Panc1 (cell line): ENCODE measurements around the gene AMBRA1. TPM values are rescaled to one million over a fixed set of nuclear protein-coding genes. Genes with fewer than 3 reads are reported as not detected.

Experiments
- ATAC-seq: fragments of 200-7000 bp; cut with Tn5 transposase; 2 replicates; pipeline ENCODE4 v1.9.1; 2020; ENCODE audit warnings: mild to moderate bottlenecking, moderate library complexity
- BruUV-seq: library from RNA; stranded (reverse); fragments of 400-500 nt; replicated peaks from 2 replicates; lab custom pipeline; 2021; lab: Mats Ljungman, UMichigan
- CTCF ChIA-PET: fragments of 300-600 bp; sonication (Branson Sonifier 250); formaldehyde crosslinking; loops from one replicate; lab custom pipeline; 2022; ENCODE audit warnings: antibody characterized with exemption; lab: Charles Lee
- POLR2A ChIA-PET: fragments of 300-600 bp; sonication (Branson Sonifier 250); formaldehyde crosslinking; loops from one replicate; lab custom pipeline; 2022; ENCODE audit warnings: antibody characterized with exemption; lab: Charles Lee
- DNase-seq: peaks from one replicate; pipeline ENCODE4 v3.0.0-alpha.2; 2010; ENCODE audit warnings: low read depth, low spot score
- H3K27ac ChIP-seq: 2 replicates; pipeline ENCODE4 v1.5.1; 2011; ENCODE audit warnings: mild to moderate bottlenecking, low read length, inconsistent platforms
- H3K27me3 ChIP-seq: fragments of 200-500 bp; sonication (Bioruptor generic); 2 replicates; pipeline ENCODE4 v1.6.0; 2014; ENCODE audit warnings: low read length, inconsistent platforms; ENCODE audit not compliant: control insufficient read depth, insufficient read depth
- H3K36me3 ChIP-seq: fragments of 200-500 bp; sonication (Bioruptor generic); 2 replicates; pipeline ENCODE4 v1.5.1; 2014; ENCODE audit warnings: inconsistent platforms, mild to moderate bottlenecking, low read length, moderate library complexity; ENCODE audit not compliant: control insufficient read depth, insufficient read depth
- H3K4me1 ChIP-seq: 2 replicates; pipeline ENCODE4 v1.5.1; 2011; ENCODE audit warnings: inconsistent platforms, mild to moderate bottlenecking, low read length, moderate library complexity; ENCODE audit not compliant: control insufficient read depth, insufficient read depth
- H3K4me3 ChIP-seq, 2 experiments: 2 replicates each; pipeline ENCODE4 v1.5.1; 2011 to 2012; ENCODE audit warnings: low read depth in 2 of 2, low read length in 2 of 2, mild to moderate bottlenecking in 2 of 2, inconsistent platforms in 1 of 2, moderate library complexity in 1 of 2
- H3K9me3 ChIP-seq: fragments of 200-500 bp; sonication (Bioruptor generic); 2 replicates; pipeline ENCODE4 v1.5.1; 2014; ENCODE audit warnings: low read depth, mild to moderate bottlenecking, inconsistent platforms, low read length, moderate library complexity; ENCODE audit not compliant: control insufficient read depth, insufficient read depth
- CTCF ChIP-seq: fragments of 450-650 bp; IDR thresholded peaks from 2 replicates; pipeline ENCODE4 v1.5.1; 2017; ENCODE audit warnings: mild to moderate bottlenecking
- POLR2AphosphoS5 ChIP-seq: IDR thresholded peaks from 2 replicates; pipeline ENCODE4 v1.6.1; 2012; ENCODE audit warnings: mild to moderate bottlenecking, low read depth, low read length, moderate library complexity
- SIN3A ChIP-seq: IDR thresholded peaks from 2 replicates; pipeline ENCODE4 v1.6.1; 2012; ENCODE audit warnings: low read depth, mild to moderate bottlenecking, low read length, moderate library complexity, borderline replicate concordance; ENCODE audit not compliant: insufficient read depth
- TCF7L2 ChIP-seq: IDR thresholded peaks from 2 replicates; pipeline ENCODE4 v1.6.1; 2011; ENCODE audit warnings: mild to moderate bottlenecking, low read depth, low read length, inconsistent platforms
- in situ Hi-C: cut with HindIII; loops from 2 replicates; pipeline ENCODE4 v1.10.0; 2016; ENCODE audit warnings: low sequenced_read_pairs, low pct_unique_long_range_greater_than_20kb
- intact Hi-C: fragments of 100-400 bp; cut with micrococcal nuclease; formaldehyde crosslinking; loops from one replicate; pipeline ENCODE4 v1.10.0; 2022; ENCODE audit not compliant: unreplicated experiment
- total RNA-seq: library from RNA; stranded (reverse); gene quantifications from one replicate; pipeline ENCODE4 v1.2.1, GENCODE V29; 2021; ENCODE audit not compliant: unreplicated experiment
- TF ChIP-seq, protein P1 (sequence below), 2 experiments: IDR thresholded peaks; 2 replicates each; pipeline ENCODE4 v1.6.1; 2011 to 2012; ENCODE audit warnings: low read depth in 2 of 2, control low read depth in 1 of 2, low read length in 1 of 2, mild to moderate bottlenecking in 1 of 2, moderate library complexity in 1 of 2; ENCODE audit not compliant: insufficient read depth in 1 of 2

The AMBRA1 gene
- total RNA-seq, 1 experiment from 2014 or later, result 40.0 TPM

GRCh38 chr11:46497498-46497897, 96.3 kb downstream of the AMBRA1 start:
- in situ Hi-C loops, result no loop called here
- H3K4me1 ChIP-seq, result no peaks in the 10 kb centered on the region
- no peak for TF ChIP-seq CTCF
- no peak for TF ChIP-seq POLR2AphosphoS5
- no peak for TF ChIP-seq TCF7L2
- no peak for TF ChIP-seq SIN3A
- TF ChIP-seq, protein P1, sequence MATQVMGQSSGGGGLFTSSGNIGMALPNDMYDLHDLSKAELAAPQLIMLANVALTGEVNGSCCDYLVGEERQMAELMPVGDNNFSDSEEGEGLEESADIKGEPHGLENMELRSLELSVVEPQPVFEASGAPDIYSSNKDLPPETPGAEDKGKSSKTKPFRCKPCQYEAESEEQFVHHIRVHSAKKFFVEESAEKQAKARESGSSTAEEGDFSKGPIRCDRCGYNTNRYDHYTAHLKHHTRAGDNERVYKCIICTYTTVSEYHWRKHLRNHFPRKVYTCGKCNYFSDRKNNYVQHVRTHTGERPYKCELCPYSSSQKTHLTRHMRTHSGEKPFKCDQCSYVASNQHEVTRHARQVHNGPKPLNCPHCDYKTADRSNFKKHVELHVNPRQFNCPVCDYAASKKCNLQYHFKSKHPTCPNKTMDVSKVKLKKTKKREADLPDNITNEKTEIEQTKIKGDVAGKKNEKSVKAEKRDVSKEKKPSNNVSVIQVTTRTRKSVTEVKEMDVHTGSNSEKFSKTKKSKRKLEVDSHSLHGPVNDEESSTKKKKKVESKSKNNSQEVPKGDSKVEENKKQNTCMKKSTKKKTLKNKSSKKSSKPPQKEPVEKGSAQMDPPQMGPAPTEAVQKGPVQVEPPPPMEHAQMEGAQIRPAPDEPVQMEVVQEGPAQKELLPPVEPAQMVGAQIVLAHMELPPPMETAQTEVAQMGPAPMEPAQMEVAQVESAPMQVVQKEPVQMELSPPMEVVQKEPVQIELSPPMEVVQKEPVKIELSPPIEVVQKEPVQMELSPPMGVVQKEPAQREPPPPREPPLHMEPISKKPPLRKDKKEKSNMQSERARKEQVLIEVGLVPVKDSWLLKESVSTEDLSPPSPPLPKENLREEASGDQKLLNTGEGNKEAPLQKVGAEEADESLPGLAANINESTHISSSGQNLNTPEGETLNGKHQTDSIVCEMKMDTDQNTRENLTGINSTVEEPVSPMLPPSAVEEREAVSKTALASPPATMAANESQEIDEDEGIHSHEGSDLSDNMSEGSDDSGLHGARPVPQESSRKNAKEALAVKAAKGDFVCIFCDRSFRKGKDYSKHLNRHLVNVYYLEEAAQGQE (IDR thresholded peaks at IDR 0.05; ENCODE audit: insufficient read depth in 1 of 2, low read depth in 2 of 2, low read length in 1 of 2), result no peak
- BruUV-seq, result no TSS peak
- no peaks in the 10 kb centered on the region for H3K9me3 ChIP-seq
- ChIA-PET POLR2A (no interaction called here), CTCF (no interaction called here)
- no peaks in the 10 kb centered on the region; the same call in 1 of the 2 replicates for H3K36me3 ChIP-seq
- no peak for ATAC-seq
- H3K27me3 ChIP-seq, result no peaks in the 10 kb centered on the region
- no peak for DNase-seq
- no peak overlapping the region for H3K4me3 ChIP-seq
- intact Hi-C loops, result no loop called here
- H3K27ac ChIP-seq, result no peak overlapping the region

DNA sequence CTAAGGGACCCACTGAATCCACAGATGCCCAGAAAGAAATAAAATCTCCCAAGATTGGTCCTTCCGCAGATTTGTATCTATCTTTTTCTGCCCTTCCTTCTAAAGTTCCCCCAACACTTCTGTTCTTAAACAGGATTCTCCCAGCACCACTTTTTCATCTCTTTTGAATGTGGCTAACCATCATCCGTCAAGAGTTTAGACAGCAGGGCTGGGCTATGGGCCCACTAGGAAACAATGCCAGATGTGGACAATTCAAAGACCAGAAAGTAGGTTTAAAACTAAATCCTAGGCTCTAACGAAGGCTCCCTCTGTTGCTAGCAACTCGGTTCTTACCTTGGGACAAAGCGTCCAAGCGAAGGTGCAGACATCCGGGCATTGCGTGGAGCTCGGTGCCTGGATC, 100.0 kb downstream of the AMBRA1 start:
- no TSS peak for BruUV-seq
- Histone ChIP-seq H3K27me3 (no peaks in the 10 kb centered on the region), H3K4me3 (no peak overlapping the region), H3K27ac (no peak overlapping the region), H3K36me3 (peaks cover 2% of the 10 kb centered on the region; the same call in 1 of the 2 replicates), H3K4me1 (no peaks in the 10 kb centered on the region), H3K9me3 (no peaks in the 10 kb centered on the region)
- ChIA-PET POLR2A (no interaction called here), CTCF (no interaction called here)
- TF ChIP-seq SIN3A, result no peak
- TF ChIP-seq, protein P1 (IDR thresholded peaks at IDR 0.05; ENCODE audit: insufficient read depth in 1 of 2, low read depth in 2 of 2, low read length in 1 of 2), result no peak
- no peak for TF ChIP-seq POLR2AphosphoS5
- no peak for TF ChIP-seq CTCF
- no peak for TF ChIP-seq TCF7L2
- in situ Hi-C loops, result no loop called here
- DNase-seq, result no peak
- intact Hi-C loops, result no loop called here
- ATAC-seq, result no peak
